K562 (cell line): ENCODE measurements around the gene ASIC3. TPM values are rescaled to one million over a fixed set of nuclear protein-coding genes. Genes with fewer than 3 reads are reported as not detected.
A peak's percentile ranks its signal among the peaks of the same experiment; 100 is the strongest.

ENCODE experiments used
- CLOCK ChIP-seq: fragments of 250-450 bp; sonication (Bioruptor Pico); IDR thresholded peaks from 2 replicates; pipeline ENCODE4 v1.4.0; 2020; ENCODE audit warnings: mild to moderate bottlenecking, moderate library complexity, borderline replicate concordance
- CTBP1 ChIP-seq: fragments of 450-650 bp; IDR thresholded peaks from 2 replicates; pipeline ENCODE4 v1.6.1; 2016; ENCODE audit warnings: borderline replicate concordance
- HOXB6 ChIP-seq: fragments of 250-450 bp; sonication (Bioruptor Pico); IDR thresholded peaks from 2 replicates; pipeline ENCODE4 v1.5.1; 2022; ENCODE audit warnings: mild to moderate bottlenecking, borderline replicate concordance
- MTA1 ChIP-seq: fragments of 450-650 bp; IDR thresholded peaks from 2 replicates; pipeline ENCODE4 v1.6.1; 2017; ENCODE audit warnings: borderline replicate concordance
- NBN ChIP-seq: fragments of 450-650 bp; IDR thresholded peaks from 2 replicates; pipeline ENCODE4 v1.6.1; 2016; ENCODE audit warnings: low read depth, mild to moderate bottlenecking
- NFIX ChIP-seq: fragments of 250-450 bp; sonication (Bioruptor Pico); IDR thresholded peaks from 2 replicates; pipeline ENCODE4 v1.4.0; 2020; ENCODE audit warnings: low read depth, mild to moderate bottlenecking, moderate library complexity
- SETDB1 ChIP-seq: IDR thresholded peaks from one replicate; pipeline ENCODE4 v1.6.1; 2012; ENCODE audit warnings: low read length, control low read depth, inconsistent platforms
- SNRNP70 ChIP-seq: fragments of 200-400 bp; formaldehyde crosslinking; optimal IDR thresholded peaks from 2 replicates; pipeline ENCODE3; 2017; ENCODE audit warnings: low read depth, low read length
- TAF1 ChIP-seq: IDR thresholded peaks from 2 replicates; pipeline ENCODE4 v1.6.1; 2011; ENCODE audit warnings: mild to moderate bottlenecking, low read length, moderate library complexity; ENCODE audit not compliant: insufficient read depth, control insufficient read depth, severe bottlenecking; ENCODE audit errors: extremely low read depth
- THRAP3 ChIP-seq: fragments of 450-650 bp; IDR thresholded peaks from 2 replicates; pipeline ENCODE4 v1.6.1; 2016; ENCODE audit warnings: mild to moderate bottlenecking, inconsistent platforms, borderline replicate concordance
- ZNF24 ChIP-seq: fragments of 450-650 bp; IDR thresholded peaks from 2 replicates; pipeline ENCODE4 v1.6.1; 2016
- ZNF253 ChIP-seq: fragments of 250-450 bp; sonication (Bioruptor Pico); conservative IDR thresholded peaks from 2 replicates; pipeline ENCODE4 v1.6.1; 2021; ENCODE audit warnings: mild to moderate bottlenecking
- ZNF639 ChIP-seq, 2 experiments: fragments of 200-800 bp in 1 of 2; sonication (Bioruptor generic) in 1 of 2; sonication (generic) in 1 of 2; formaldehyde crosslinking in 1 of 2; IDR thresholded peaks in 1 of 2; conservative IDR thresholded peaks in 1 of 2; 2 replicates each; pipeline versions ENCODE4 v1.5.0 to v1.6.1; 2016 to 2020; ENCODE audit warnings: missing compliant biosample characterization in 1 of 2, missing genetic modification characterization in 1 of 2, missing genetic modification reagents in 1 of 2
- ZNF696 ChIP-seq: fragments of 250-450 bp; sonication (Bioruptor Pico); conservative IDR thresholded peaks from 2 replicates; pipeline ENCODE4 v1.4.0; 2020; ENCODE audit warnings: mild to moderate bottlenecking, moderate library complexity
- ZNF77 ChIP-seq: fragments of 250-450 bp; sonication (Bioruptor Pico); IDR thresholded peaks from 2 replicates; pipeline ENCODE4 v1.5.0; 2020
- polyA plus RNA-seq, 8 experiments: library from polyadenylated mRNA; depleted of rRNA in 4 of 8; stranded (reverse) in 5 of 8; unstranded in 3 of 8; fragments of >200 nt; fragmentation: Nextera tagmentation in 2 of 8; fragmentation: Illumina TruSeq in 1 of 8; extraction: Ambion mirVana in 2 of 8; extraction: Trizol in 1 of 8; gene quantifications; 2 replicates each; pipeline versions ENCODE4 v1.2.1 to v1.2.3, GENCODE V29; 2011 to 2014; ENCODE audit warnings: inconsistent platforms in 1 of 8, missing spikeins in 1 of 8
- total RNA-seq, 7 experiments: library from RNA; depleted of rRNA in 6 of 7; stranded (reverse); fragments of >200 nt in 6 of 7; fragmentation: Illumina TruSeq in 2 of 7; extraction: Trizol in 2 of 7; gene quantifications; 2 replicates each; pipeline versions ENCODE4 v1.2.1 to v1.2.3, GENCODE V29; 2011 to 2021; ENCODE audit warnings: low replicate concordance in 1 of 7
- TF ChIP-seq, protein P1 (sequence below): sonication (generic); formaldehyde crosslinking; IDR thresholded peaks from 2 replicates; pipeline ENCODE4 v1.8.0; 2022; ENCODE audit warnings: mild to moderate bottlenecking, missing genetic modification reagents, borderline replicate concordance

ASIC3 gene
- total and polyA plus RNA-seq, 9 of the 15 experiments (the other 6 are each of a cell fraction or from before 2014, with no cell fraction given) = 0.11 to 5.0 (median 0.87) TPM

GRCh38 chr7:151038951-151039849 lies 9.1 kb upstream of the ASIC3 start (continued):
- TF ChIP-seq ZNF639 (CRISPR knock-in tag; conservative IDR thresholded peaks at IDR 0.05 in 1 of 2, IDR thresholded peaks at IDR 0.05 in 1 of 2) = 0 out of 4 replicates have a peak, but pooled peaks of 1 of the 2 experiments have one; percentile 16
- no peak for TF ChIP-seq ZNF696 (CRISPR knock-in tag)
- TF ChIP-seq NFIX (CRISPR knock-in tag) = peak; percentile 85
- TF ChIP-seq CTBP1 = peak; percentile 98
- TF ChIP-seq ZNF24 = peak; percentile 97
- no peak for TF ChIP-seq ZNF253 (CRISPR knock-in tag)
- TF ChIP-seq, protein P1, sequence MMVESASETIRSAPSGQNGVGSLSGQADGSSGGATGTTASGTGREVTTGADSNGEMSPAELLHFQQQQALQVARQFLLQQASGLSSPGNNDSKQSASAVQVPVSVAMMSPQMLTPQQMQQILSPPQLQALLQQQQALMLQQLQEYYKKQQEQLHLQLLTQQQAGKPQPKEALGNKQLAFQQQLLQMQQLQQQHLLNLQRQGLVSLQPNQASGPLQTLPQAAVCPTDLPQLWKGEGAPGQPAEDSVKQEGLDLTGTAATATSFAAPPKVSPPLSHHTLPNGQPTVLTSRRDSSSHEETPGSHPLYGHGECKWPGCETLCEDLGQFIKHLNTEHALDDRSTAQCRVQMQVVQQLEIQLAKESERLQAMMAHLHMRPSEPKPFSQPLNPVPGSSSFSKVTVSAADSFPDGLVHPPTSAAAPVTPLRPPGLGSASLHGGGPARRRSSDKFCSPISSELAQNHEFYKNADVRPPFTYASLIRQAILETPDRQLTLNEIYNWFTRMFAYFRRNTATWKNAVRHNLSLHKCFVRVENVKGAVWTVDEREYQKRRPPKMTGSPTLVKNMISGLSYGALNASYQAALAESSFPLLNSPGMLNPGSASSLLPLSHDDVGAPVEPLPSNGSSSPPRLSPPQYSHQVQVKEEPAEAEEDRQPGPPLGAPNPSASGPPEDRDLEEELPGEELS (CRISPR knock-in tag) = no peak; the same call in 1 of the 2 replicates
- no peak for TF ChIP-seq THRAP3
- no peak for TF ChIP-seq SNRNP70
- peak; percentile 89 for TF ChIP-seq SETDB1
- TF ChIP-seq MTA1 = peak; percentile 79; the same call in 1 of the 2 replicates
- TF ChIP-seq HOXB6 (CRISPR knock-in tag) = no peak
- TF ChIP-seq NBN = peak; percentile 95
- no peak for TF ChIP-seq ZNF77 (CRISPR knock-in tag)
- 0 out of 2 replicates have a peak, but pooled peaks have one; percentile 29 for TF ChIP-seq CLOCK
- peak; percentile 16 for TF ChIP-seq TAF1
